Ovary (tissue), 3 donors: ENCODE results near the gene MAGEA9B.

ENCODE experiments used
- EP300 ChIP-seq: sonication (generic); formaldehyde crosslinking; IDR thresholded peaks from one replicate; pipeline ENCODE4 v1.6.1; 2017; ENCODE audit warnings: antibody characterized with exemption
- POLR2A ChIP-seq: fragments of 450-650 bp; IDR thresholded peaks from one replicate; pipeline ENCODE4 v1.6.1; 2017; ENCODE audit warnings: antibody characterized with exemption, mild to moderate bottlenecking, moderate library complexity
- TF ChIP-seq, protein P1 (sequence below), 3 donors: fragments of 450-650 bp in 2 of 3; fragments of 200-600 bp in 1 of 3; IDR thresholded peaks; one replicate each; pipeline versions ENCODE4 v1.5.1 to v1.8.0; 2016 to 2022; ENCODE audit warnings: antibody characterized with exemption in 3 of 3, mild to moderate bottlenecking in 1 of 3
- donor health status: DM: no; HTN: no; CAD: no.

DNA sequence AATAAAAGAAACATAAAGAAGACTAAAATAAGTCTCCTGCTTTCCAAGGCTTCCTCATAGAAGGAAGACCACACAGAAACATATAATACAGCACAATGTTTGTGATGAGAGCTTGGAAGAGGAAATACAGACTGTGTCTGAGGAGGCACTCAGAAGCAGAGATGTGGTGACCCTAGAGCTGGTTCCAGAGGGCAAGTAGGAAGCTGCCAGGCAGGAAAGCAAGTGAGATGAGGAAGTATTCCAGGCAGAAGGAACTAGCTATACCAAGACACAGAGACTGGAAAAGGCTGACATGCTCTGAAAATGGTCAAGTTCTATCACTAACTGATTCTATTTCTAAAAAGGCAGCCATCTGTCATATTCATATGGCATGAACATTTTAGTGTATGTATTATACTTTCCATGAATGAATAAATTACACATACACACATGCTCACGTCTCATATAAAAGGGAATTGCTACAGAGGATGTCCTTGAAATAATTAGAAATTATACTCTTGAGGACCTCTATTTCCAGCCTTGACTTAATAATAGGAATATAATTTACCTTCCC is 24.4 kb upstream of the MAGEA9B start:
- TF ChIP-seq, protein P1, sequence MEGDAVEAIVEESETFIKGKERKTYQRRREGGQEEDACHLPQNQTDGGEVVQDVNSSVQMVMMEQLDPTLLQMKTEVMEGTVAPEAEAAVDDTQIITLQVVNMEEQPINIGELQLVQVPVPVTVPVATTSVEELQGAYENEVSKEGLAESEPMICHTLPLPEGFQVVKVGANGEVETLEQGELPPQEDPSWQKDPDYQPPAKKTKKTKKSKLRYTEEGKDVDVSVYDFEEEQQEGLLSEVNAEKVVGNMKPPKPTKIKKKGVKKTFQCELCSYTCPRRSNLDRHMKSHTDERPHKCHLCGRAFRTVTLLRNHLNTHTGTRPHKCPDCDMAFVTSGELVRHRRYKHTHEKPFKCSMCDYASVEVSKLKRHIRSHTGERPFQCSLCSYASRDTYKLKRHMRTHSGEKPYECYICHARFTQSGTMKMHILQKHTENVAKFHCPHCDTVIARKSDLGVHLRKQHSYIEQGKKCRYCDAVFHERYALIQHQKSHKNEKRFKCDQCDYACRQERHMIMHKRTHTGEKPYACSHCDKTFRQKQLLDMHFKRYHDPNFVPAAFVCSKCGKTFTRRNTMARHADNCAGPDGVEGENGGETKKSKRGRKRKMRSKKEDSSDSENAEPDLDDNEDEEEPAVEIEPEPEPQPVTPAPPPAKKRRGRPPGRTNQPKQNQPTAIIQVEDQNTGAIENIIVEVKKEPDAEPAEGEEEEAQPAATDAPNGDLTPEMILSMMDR (IDR thresholded peaks at IDR 0.05) = no peak
- TF ChIP-seq POLR2A (no peak), EP300 (no peak)
